DMS53 treated with DMSO at 0.1 percent for 48 hours (cell line): ENCODE results near the gene TBXAS1.
"Not testable (repeated sequence)": the region's sequence is repeated elsewhere in the genome, so short reads cannot be mapped to it uniquely, and the experiment has no call there.

Source experiments
- DNase-seq: peaks from one replicate; lab custom pipeline; 2025; ENCODE audit not compliant: unreplicated experiment; lab: John Stamatoyannopoulos, UW

Gene TBXAS1

GRCh38 chr7:139886899-139887298, 57.8 kb downstream of the TBXAS1 start:
- DNase-seq = no peak

DNA sequence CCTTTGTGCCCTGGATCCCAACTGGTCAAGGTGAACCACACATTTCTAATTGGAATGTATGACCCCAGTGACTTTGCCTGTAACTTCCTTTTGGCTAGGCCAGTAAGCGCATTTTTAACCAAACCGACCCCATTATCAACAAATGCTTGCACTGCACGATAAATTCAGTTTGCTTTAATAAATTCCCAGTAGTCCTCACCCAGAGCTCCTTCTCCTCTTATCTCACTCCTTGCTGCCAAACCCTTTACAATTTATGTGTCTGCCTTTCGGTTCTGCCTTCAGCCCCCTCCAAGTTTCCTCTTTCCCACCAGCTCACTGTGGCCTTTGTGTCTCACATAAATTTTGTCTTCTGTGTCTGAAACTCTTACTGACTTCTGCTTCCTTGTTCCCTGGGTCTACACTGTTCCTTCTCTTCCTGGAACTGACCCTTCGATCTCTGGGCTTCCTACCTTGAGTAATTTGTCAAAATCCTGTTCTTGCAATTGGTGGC, 59.0 kb downstream of the TBXAS1 start:
- DNase-seq = no peak

DNA sequence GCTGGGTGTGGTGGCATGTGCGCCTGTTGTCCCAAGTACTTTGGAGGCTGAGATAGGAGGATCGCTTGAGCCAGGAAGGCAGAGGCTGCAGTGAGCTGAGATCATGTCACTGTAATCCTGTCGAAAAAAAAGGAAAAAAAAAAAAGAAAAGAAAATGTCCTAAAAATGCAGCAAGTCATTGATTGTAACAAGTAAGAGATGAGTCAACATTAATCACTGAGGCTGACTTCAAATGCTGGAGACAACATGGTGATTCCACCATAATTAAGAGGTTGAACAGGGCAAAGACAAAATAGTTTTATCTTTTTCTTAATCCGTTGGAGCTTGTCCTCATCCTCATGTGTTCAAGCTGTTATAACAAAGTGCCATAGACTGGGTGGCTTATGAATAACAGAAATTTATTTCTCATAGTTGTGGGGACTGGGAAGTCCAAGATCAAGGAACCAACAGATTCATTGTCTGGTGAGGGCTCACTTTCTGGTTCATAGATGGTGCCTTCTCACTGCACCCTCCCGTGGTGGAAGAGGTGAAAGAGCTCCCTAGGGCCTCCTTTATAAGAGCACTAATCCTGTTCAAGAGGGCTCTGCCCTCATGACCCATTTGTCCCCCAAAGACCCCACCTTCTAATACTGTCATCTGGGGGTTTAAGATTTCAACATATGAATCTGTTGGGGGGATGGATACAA, 60.3 kb downstream of the TBXAS1 start:
- no peak for DNase-seq

DNA sequence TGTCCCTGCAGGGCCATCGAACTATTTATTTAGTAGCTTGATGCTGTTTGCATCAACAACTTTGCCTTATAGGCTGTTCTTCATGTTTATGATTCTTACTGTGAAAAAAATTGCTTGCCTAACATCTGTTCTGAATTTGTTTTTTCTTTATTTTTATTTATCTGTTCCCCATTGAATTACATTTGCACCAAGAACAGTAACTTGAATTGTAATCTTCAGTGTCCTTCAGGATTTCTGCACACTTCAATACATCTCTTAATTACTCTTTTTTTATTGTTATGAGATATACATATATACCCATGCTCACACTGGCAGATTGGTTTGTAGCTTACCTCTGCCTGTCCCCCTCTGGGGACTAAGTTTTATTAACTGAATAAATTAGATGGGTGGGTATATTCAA, 64.4 kb downstream of the TBXAS1 start:
- no peak for DNase-seq

GRCh38 chr7:139893999-139894398, 64.9 kb downstream of the TBXAS1 start:
- no peak for DNase-seq

GRCh38 chr7:139895141-139895829, 66.2 kb downstream of the TBXAS1 start:
- DNase-seq = no peak

- DNase-seq = no peak
These were observed 67.2 kb downstream of the TBXAS1 start for GRCh38 chr7:139896288-139896687.

DNA sequence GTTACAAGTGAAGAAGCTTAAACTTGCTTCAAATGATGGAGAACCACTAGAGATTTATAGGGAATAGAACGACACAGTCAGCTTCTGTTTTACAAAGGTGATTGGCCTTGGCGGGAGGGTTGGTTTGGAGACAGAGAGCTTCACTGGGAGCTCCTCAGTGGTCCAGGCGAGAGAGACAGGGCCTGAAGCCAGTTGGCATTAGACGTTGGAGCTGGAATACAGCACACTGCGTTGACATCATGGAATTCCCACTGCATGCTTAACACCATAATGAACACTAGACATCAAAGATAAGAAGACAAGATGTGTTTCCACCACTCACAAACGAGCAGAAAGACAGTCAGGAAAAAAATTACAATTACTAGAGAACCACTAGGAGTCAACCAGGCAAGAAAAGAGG, 67.8 kb downstream of the TBXAS1 start:
- DNase-seq = no peak

DNA sequence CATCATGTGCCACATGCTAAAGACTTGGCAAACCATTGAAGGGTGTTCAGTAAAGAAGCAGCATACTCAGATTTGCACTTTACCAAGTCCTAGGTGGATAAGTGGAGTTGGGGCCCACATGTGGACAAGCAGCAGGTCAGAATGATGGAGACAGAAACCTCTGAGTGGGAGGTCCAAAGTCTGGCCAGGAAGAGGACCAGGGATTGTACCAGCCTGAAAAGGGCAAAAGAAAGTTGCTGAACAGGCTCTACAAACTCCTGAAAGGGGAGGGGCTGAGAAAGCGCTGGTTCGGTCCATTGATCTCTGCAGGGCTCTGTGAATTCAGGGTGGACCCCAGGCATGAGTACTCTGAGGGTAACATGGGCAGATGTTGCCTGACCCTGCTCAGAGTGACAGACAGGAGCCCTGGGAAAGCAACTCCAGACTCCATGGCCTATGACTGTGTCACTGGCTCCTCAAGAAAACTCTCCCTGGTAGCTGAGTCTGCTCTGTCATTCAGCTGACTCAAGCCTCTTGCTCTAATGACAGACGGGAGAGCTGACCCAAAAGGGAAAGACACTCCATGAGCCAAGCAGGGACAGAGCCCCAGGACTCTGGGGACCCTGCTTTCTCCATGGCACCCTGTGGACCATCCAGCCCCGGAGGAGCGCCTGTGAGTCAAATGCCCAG, 68.5 kb downstream of the TBXAS1 start:
- no peak for DNase-seq

DNA sequence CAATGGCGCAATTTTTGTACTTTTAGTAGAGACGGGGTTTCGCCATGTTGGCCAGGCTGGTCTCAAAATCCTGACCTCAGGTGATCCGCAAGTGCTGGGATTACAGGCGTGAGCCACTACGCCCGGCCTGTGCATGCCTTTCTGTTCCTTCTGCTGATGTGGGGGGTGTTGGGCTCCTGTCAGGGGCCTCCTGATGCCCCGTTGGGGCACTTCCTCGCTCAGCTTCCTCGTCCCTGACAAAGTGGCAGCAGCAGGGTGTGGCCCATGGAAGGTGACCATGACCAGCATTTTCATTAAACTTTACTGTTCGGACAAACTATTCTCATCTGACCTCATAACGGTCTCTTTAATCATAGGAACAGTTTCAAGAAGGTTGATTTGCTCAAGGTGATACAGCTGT, 69.4 kb downstream of the TBXAS1 start:
- DNase-seq = no peak

DNA sequence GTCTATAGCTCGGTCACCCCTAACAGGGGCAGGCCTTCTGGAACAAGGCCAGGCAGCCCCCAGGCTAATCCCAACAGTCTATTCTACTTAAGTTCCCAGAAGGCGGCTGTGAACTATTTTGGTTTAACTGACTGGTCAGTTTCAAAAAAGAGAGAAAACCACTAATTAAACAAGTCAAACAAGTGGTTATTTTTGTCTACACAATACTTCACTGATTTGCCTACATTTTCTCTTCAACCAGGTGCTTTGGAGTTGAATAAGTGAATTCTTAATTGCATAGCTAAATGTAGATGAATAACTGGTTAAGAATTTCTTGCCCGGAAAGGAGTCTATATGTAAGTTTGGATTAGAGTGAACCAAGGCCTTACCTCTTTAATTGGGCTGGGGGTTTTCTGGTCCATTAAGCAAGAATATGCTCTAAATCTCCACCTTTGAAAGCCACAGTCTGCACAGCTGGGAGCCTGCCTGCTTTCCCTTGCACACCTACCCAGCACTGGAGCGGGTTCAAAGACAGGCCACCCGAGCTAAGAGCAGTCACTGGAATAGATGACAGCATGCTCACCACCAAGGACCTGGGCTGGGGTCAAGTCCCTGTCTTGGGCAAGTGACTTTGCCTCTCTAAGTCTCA, 70.4 kb downstream of the TBXAS1 start:
- no peak for DNase-seq

DNA sequence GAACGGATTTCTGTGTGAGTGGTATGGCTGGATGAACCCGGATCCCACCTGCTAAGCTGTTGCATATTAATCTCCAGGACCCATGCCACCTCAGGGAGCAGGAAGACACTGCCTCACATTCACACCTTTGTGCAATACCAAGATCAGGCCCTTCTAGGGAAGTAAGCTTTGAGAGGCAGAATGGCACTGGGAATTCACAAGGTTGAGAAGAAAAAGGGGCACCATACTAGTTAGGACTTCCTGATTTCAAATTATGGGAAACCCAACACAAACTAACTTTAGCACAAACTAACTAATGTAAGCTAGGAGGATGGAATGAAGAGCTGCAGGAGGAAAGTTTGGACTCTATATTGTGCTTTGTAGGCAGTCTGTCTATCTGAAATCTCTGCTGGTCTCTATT, 71.3 kb downstream of the TBXAS1 start:
- no peak for DNase-seq

DNA sequence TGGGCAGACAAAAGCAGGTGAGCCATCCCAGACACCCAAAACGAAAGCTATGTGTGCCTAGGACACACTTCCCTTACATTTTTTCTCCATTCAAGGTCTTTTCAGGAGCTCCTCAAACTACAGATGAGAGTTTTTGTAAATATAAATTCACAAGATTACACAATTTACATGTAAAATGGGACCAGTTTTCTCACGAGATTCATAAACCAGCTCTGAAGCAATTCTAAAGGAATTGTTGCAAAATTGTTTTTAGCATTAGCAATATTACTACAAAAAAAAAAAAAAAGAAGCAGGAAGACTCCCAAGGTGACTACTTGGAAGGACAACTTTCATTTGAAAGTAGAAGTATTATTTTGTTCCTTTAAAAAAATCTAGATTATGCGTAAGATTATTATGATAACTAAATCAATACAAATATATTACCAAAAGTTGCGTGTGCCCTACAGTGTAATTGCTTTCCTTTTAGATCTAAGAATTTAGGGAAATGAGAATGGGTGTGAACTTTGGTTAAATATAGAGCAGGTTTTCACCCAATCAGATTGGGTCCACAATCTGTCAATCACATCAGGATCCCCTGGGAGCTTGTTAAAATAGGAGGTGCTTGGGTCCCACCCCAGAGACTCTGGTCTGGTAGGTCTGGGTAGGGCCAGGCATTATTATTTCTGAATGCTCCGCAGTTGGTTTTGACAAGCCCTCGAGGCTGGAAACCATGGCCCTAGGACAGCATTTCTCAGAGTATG, 72.2 kb downstream of the TBXAS1 start:
- DNase-seq = no peak

DNA sequence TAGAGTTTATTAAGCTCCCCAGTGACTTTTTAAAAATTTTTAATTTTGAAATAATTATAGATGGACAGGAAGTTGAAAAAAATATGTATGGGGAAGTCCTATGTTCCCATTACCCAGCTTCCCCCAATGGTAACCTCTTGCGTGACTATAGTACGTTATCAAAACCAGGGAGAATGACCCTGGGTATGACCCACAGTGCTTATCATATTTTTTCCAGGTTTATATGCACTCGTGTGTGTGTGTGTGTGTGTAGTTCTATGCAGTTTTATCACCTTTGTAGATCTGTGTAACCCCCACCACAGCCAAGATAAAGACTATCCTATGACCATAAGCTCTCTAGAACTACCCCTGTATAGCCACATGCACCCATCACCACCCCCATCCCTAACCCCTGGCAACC, 72.8 kb downstream of the TBXAS1 start:
- DNase-seq = no peak

GRCh38 chr7:139902436-139903102, 73.5 kb downstream of the TBXAS1 start:
- no peak for DNase-seq

GRCh38 chr7:139903103-139903477, 74.0 kb downstream of the TBXAS1 start:
- not testable (repeated sequence) for DNase-seq

DNA sequence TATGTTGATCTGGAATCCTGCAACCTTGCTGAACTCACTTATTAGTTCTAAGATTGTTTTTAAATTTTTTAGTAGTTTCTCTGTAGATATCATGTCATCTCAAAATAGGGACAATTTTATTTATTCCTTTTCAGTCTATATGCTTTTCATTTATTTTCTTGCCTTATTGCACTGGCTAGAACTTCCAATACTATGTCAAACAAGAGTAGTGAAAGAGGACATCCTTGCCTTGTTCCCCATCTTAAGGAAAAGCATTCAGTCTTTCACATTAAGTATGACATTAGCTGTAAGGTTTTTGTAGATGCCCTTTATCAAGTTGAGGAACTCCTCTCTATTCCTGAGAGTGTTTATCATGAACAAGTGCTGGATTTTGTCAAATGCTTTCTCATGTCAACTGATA, 77.8 kb downstream of the TBXAS1 start:
- DNase-seq = no peak

DNA sequence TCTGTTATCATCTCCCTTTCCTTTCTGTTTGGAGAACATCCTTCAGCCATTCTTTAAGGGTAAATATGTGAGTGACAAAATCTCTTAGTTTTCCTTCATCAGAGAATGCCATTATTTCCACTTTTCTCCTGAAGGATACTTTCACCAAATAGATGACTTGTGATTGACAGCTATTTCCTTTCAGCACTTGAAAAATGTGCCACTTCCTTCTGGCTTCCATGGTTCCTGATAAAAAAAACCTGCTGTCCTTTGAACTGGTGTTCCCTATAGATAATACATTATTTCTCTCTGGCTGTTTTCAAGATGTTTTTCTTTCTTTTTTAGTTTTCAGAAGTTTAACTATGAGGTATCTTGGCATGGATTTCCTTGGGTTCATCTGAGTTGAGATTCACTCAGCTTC, 79.7 kb downstream of the TBXAS1 start:
- no peak for DNase-seq

DNA sequence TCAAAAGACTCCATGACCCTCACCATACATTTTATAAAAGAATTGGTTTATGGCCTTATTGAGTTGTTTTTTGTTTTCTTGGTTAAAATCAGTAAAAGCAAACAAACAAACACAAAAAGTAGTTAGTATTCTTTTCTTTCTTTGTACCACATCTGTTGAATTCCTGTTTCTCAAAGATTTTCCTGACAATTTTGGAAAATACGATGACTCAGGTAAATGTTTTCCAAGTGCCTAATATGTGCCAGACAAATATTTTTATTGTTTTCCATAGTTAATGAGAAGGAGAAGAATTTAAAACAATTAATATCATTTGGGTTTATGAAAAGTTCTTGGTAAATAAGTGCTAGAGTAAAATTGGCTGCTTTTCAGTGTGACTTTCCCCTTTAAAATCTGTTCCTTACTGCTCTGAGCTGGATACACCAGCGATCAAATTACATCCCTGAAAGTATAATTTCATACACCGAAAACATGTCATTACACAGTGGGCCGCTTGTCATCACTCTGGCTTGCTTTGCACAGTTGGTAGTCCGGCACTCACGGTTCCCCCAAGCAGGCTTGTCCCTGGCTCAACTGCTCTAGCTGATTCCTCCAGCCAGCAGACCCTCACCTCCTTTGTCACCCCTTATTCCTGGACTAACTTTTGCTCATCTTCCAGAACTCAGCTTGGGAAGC, 80.5 kb downstream of the TBXAS1 start:
- DNase-seq = no peak
